ENCODE measurements around the gene PEPD. TPM values are rescaled to one million over a fixed set of nuclear protein-coding genes. Genes with fewer than 3 reads are reported as not detected.

PEPD gene
- total RNA-seq, 1 donor from 2014 or later: 23.8 TPM

DNA sequence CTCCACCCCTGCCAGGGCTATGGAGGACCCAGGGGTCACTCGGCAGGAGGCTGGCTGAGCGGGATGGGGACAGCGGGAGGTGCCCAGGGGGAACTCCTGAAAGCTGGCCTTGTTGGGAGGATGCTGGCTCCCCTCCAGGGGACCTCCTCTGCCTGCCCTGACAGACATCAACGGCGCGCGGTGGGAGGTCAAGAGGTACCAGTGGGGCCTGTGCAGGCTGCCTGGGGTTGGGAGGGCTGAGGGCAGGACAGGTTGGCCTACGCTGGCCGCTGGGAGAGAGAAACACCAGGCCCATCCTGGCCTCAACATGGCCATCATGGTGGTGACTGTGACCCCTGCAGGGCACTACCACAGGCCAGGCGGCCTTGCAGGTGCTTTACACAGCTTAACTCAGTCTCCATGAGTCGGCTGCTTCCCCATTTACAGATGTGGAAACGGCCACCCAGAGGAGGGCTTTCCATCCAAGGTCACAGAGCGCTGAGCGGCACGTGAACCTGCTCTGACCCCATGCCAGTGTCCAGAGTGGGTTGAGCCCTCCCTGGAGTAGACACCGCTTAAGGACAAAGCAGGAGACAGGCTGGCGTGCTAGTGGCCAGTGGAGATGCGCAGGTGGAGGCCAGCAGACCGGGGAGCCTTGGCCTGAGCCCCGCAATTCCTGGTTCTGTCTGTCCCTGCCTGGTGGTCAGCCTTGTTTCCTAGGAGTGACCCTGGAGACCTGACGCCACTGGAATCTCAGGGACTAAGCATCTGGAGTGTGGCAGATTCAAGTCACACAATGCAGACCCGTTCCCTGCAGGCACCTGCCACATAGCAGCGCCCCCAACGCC is 120.5 kb downstream of the PEPD start:
- Mint-ChIP-seq H3K4me1 (ENCODE audit: low read depth) (peaks cover under 1% of the 10 kb centered on the region), H3K27ac (no peak overlapping the region)

DNA sequence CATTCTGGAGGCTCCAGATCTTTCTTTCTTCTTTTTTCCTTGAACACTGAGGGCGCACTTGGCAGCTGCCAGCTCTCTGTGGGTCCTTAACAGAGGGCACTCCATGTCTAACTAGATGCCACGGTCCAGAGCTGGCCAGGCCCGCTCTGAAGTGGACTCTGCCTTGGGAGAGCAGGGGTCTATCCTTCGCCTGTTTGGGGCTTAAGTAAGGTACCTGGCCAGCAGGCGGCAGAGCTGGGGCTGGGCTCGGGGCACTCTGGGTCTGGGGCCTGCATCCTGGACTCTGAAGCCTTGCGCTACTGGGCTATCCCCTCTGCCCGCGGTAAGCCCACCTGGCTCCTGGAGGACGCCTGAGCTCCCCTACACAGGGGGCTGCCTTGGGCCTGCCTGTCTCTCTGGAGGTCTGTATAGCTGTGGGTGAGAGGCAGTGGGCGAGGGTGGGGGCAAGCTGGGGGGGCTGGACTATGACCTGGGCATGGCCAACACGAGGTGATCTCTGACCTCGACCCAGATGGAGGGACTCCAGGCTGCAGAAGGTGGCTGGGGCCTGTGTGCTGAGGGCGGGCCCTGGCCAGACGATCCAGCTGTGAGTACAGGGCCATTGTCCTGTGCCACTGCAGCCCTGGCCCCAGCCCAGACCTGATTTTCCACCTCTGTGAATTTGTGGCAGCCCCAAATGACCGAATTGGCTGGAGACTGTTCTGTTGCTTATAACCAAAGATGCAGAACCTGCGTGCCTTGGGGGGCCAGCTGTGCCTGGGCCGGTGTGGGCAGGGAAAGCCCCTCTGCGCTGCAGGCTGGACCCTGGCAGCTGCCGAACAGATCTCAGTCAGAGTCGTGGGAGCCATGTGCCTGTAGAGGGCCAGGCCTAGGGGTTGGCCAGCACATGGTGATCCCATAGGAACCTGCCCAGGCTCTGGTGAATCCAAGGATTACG is 121.6 kb downstream of the PEPD start:
- H3K9me3 Mint-ChIP-seq: no peaks in the 10 kb centered on the region
- H3K27me3 Mint-ChIP-seq (ENCODE audit: low read depth): no peaks in the 10 kb centered on the region
- H3K4me3 Mint-ChIP-seq (ENCODE audit: low read depth): no peak overlapping the region
- H3K4me1 Mint-ChIP-seq (ENCODE audit: low read depth): no peaks in the 10 kb centered on the region
- H3K27ac Mint-ChIP-seq: no peak overlapping the region
- intact Hi-C loops (cut with micrococcal nuclease): loop anchor here (10.0 kb wide), 1 partner anchor 255 kb away; no protein-coding TSS in a partner anchor
- DNase-seq (ENCODE audit: low spot score): no peak
- no peaks in the 10 kb centered on the region for H3K36me3 Mint-ChIP-seq (ENCODE audit: low read depth)

More for the DNA sequence above, 120.5 kb downstream of the PEPD start:
- Mint-ChIP-seq H3K4me3 (ENCODE audit: low read depth) (no peak overlapping the region), H3K9me3 (no peaks in the 10 kb centered on the region), H3K27me3 (ENCODE audit: low read depth) (no peaks in the 10 kb centered on the region), H3K36me3 (ENCODE audit: low read depth) (no peaks in the 10 kb centered on the region)
- intact Hi-C loops (cut with micrococcal nuclease): loop anchor here (10.0 kb wide), 1 partner anchor 256 kb away; no protein-coding TSS in a partner anchor
- no peak for DNase-seq (ENCODE audit: low spot score)

DNA sequence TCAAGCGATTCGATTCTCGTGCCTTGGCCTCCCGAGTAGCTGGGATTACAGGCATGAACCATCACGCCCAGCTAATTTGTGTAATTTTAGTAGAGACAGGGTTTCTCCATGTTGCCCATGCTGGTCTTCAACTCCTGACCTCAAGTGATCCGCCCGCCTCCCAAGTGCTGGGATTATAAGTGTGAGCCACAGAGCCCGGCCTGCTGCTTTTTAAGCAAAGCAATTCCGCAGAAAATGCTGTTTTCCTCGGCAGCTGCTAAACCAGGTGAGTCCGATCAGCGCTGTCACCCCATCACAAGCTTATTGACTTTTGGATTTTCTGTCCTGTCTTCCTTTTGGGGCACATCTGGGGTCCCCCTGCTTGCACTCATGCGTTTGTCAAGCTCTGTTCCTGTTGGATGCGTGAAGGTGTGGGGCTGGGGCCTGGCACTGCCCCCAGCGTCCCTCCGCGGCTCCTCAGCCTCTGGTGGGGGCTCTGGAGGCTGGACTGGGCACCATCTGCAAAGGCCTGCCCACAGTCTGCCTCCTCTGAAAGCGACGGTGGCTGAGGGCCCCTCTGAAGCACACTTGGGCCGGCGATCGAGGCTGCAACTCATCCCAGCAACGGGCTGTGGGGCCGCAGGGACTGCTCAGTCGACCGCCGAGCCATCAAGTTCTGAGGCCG is 122.4 kb downstream of the PEPD start:
- intact Hi-C loops (cut with micrococcal nuclease): no loop called here
- Mint-ChIP-seq H3K36me3 (ENCODE audit: low read depth) (no peaks in the 10 kb centered on the region), H3K9me3 (no peaks in the 10 kb centered on the region), H3K27me3 (ENCODE audit: low read depth) (no peaks in the 10 kb centered on the region), H3K4me3 (ENCODE audit: low read depth) (no peak overlapping the region), H3K27ac (no peak overlapping the region), H3K4me1 (ENCODE audit: low read depth) (no peaks in the 10 kb centered on the region)
- no peak for DNase-seq (ENCODE audit: low spot score)

DNA sequence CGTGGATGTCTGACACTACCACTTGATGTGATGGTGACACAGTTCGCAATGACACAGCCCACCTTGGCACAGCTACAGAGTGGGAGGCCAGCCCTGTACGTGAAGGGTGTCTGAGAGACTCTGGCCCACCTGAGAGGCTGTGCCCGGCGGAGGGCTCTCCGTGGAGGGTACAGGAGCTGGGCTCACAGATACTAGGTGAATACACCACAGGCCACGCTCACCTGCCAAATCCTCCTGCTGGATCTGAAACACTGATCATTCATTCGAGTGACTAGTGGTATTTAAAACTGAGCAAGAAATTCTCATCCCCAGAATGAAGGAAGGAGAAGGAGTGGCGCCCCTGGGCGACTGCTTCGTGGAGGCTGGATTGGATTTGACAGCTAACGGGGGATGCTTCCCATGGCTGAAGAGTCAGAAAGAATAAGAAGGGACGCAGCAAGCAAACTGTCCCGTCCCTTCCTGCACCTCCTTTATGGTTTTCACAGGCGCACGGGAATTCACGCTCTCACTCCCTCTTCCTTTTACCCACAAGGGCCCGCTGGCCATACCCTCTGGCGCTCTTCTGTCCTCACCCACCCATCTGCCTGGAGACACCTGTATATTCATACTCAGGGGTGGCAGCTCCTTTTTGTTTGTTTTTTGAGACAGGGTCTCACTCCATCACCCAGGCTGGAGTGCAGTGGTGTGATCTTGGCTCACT is 123.1 kb downstream of the PEPD start:
- Mint-ChIP-seq H3K27me3 (ENCODE audit: low read depth) (no peaks in the 10 kb centered on the region), H3K9me3 (no peaks in the 10 kb centered on the region), H3K27ac (no peak overlapping the region), H3K4me1 (ENCODE audit: low read depth) (no peaks in the 10 kb centered on the region), H3K36me3 (ENCODE audit: low read depth) (no peaks in the 10 kb centered on the region), H3K4me3 (ENCODE audit: low read depth) (no peak overlapping the region)
- intact Hi-C loops (cut with micrococcal nuclease): no loop called here
- no peak for DNase-seq (ENCODE audit: low spot score)

DNA sequence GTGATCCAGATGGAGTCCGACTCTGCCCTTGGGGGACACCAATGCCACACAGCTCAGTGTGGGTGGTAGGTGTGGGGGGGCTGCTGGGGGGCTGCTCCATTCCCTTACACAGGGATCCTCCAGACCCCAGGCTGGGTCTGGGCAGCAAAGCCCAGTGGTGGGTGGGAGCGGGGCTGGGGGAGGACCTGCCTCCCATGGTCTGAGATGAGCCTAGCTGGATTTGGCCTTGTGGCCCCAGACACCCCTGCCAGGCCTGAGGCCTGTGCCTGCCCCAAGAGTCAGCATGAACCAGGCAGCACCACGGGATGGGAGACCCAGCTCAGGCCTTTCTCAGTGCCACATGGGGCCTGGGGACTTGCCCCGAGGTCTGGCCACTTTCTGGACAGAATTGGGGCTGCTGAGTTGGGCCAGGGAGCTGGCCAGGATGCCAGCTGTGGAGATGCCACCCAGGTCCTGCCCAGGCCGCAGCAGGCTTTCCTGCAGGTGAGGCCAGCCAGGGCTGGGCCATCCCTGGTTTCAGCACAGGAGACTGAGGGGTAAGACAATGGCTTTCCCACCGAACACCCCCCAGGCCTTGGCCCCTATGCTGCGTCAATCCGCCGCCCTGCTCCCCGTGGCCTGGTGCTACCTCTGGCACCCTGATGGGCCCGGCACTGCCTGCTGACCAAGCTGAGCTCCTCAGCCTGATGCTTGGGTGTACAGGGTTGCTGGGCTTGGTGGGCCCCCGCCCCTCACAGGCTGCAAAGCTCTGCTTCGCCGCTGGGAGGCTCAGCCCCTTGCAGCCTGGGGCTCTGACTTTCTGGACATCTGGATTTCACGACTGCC is 123.8 kb downstream of the PEPD start:
- intact Hi-C loops (cut with micrococcal nuclease): no loop called here
- no peaks in the 10 kb centered on the region for H3K36me3 Mint-ChIP-seq (ENCODE audit: low read depth)
- DNase-seq (ENCODE audit: low spot score): no peak
- no peak overlapping the region for H3K4me3 Mint-ChIP-seq (ENCODE audit: low read depth)
- no peak overlapping the region for H3K27ac Mint-ChIP-seq
- H3K4me1 Mint-ChIP-seq (ENCODE audit: low read depth): no peaks in the 10 kb centered on the region
- no peaks in the 10 kb centered on the region for H3K9me3 Mint-ChIP-seq
- no peaks in the 10 kb centered on the region for H3K27me3 Mint-ChIP-seq (ENCODE audit: low read depth)

DNA sequence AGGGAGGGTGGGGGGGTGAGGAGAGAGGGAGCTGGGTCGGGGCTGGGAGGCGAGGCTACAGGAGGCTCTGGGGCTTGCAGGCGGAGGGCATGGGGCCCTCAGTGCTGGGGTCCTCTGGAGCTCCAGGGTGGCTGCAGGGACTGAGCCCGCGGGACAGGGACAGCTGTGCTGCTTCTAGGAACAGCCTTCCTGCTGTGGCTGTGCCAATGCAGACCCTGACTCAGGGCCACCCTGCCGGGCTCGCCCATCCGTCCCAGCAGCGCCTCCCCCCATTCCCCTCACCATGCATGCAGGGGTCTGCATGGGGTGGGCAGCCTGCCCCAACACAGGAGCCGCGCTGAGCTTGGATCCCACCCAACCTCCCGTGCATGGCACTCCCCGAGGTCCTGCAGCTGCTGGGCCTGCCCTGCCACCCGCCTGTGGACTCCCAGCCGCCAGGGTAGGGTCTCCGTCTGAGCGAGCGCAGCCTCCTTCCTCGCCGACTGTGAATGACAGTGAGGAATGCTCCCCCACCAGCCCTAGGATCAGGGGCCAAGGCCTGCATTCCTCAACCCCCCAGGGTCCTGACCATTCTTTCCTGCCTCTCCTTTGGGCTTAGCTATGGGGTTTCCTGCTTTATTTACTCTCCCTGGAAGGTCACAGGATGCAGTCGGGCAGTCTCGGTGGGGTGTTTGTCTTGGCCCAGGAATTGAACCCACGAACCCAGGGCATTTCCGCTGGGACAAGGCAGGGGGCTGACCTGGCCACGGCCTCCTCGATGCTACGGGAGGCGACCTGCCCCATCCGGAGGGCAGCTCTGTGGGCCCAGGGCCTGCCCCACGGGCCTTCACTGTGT is 124.7 kb downstream of the PEPD start:
- no peak overlapping the region for H3K4me3 Mint-ChIP-seq (ENCODE audit: low read depth)
- H3K27me3 Mint-ChIP-seq (ENCODE audit: low read depth): no peaks in the 10 kb centered on the region
- no peak overlapping the region for H3K27ac Mint-ChIP-seq
- H3K36me3 Mint-ChIP-seq (ENCODE audit: low read depth): no peaks in the 10 kb centered on the region
- H3K4me1 Mint-ChIP-seq (ENCODE audit: low read depth): no peaks in the 10 kb centered on the region
- intact Hi-C loops (cut with micrococcal nuclease): no loop called here
- DNase-seq (ENCODE audit: low spot score): no peak
- no peaks in the 10 kb centered on the region for H3K9me3 Mint-ChIP-seq

DNA sequence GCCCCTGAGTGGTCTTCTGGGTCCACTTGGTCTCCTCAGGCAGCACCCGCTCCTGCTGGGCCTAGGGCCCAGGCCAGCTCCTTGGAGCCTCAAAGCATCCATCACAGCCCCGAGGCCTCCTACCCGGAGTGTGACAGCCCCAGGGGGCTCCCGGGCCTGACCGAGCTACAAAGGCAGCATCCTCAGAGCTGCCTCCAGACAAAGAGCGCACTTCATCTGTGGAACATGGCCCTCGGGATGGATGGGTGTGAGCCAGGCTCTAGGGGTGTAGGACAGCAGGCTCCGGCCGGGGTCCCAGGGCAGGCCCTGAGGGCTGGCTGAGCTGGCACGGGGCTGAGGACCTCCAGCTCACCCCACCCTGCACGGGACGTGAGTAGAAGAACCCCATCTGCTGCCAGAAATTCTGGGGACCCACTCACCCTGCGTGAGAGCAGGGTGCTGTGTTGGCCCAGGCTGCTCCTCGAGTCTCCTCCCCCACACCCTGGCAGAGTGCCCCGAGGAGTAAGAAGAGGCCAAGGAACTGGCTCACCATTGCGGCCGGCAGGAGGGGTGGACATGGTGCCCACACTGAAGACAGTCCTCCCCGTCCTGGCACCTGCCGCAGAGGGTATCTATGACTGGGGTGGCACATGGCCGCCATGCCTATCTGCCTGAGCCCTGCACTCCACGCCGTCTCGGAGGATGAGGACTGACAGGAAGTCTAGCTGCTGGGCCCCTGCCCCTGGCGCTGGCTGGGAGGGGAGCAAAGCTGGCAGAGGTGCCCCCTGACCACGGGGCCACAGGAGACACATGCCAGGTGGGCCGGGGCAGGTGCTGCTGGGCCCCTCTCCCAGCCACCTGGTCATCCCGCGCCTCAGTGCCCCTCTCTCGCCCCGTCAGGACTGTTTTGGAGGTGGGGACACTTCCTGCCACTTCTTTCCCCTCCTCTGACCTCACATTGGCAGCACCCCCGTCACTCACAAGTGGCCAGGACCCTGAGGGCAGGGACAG is 125.7 kb downstream of the PEPD start:
- Mint-ChIP-seq H3K27me3 (ENCODE audit: low read depth) (no peaks in the 10 kb centered on the region), H3K36me3 (ENCODE audit: low read depth) (no peaks in the 10 kb centered on the region), H3K27ac (no peak overlapping the region), H3K4me3 (ENCODE audit: low read depth) (no peak overlapping the region), H3K9me3 (no peaks in the 10 kb centered on the region), H3K4me1 (ENCODE audit: low read depth) (no peaks in the 10 kb centered on the region)
- intact Hi-C loops (cut with micrococcal nuclease): no loop called here
- no peak for DNase-seq (ENCODE audit: low spot score)

DNA sequence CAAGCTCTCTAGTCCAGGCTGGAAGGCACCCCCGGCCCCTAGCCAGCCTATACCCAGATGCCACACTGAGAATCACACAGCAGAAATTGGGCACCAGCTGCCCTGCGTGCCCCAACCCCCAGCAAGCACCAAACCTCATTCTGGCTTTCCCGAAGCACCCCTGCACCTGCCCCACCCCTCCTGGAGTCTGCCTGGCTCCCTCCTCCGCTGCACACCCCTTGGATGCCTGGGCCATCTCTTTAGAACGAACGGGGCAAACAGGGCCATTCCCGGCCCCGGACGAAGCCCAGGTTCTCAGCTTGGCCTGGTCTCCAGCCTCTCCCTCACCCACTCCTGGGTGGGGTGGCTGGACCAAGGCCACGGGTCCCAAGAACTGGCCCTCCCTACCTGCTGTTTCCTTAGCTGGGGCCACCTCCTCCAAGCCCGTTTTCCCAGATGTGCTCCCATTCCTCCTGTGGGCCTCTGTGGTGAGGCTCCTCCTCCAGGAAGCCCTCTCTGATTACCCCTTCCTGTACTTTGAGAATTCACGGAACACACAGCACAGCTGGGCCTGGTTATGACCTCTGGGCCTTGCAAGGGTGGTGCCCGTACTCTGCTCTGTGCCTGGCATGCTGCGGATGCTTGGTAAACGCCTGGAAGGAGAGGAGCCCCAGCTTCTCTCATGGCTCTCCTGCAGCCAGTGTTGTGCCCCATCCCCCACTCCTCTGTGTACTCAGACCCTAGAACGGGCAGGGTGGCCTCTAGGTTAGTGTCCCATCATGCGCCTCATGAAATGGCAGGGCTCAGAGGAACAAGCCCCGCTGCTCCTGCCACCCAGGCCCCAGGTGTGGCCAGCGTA is 126.6 kb downstream of the PEPD start:
- H3K36me3 Mint-ChIP-seq (ENCODE audit: low read depth): no peaks in the 10 kb centered on the region
- H3K27ac Mint-ChIP-seq: no peak overlapping the region
- H3K27me3 Mint-ChIP-seq (ENCODE audit: low read depth): no peaks in the 10 kb centered on the region
- H3K9me3 Mint-ChIP-seq: no peaks in the 10 kb centered on the region
- no peak for DNase-seq (ENCODE audit: low spot score)
- H3K4me3 Mint-ChIP-seq (ENCODE audit: low read depth): no peak overlapping the region
- H3K4me1 Mint-ChIP-seq (ENCODE audit: low read depth): no peaks in the 10 kb centered on the region
- intact Hi-C loops (cut with micrococcal nuclease): no loop called here

DNA sequence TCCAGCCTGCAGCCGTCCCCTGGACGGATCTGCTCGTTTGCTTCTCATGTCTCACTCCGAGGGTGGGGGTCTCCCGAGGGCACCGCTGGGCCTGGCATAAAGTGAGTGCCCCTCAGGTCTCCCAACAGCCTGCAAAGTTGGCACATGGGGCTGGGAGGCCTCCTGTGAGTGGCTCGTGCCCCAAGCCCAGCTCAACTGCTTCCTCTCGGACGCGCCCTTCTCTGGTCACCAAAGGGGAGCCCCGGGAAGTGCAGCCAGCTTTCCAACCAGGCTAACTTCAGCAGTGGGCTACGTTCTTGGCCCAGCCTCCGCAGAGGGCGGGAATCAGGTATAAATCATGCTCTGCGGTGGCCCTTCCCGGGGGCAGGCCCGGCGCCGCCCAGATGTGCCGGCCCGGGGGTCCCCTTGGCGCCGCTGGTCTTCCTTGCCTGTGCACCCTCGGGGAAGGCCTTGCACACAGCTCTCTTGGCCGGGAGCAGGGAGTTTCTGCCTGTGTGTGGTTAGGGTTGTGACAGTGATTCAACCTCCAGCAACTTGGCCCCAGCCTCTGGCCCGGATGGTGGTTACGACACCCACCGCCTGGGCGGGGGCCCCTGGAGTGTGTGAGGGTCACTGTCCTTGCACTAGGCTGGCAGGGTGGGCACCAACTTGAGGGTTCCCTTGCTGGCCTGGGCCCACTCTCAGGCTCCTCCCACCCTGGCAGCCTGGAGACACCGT is 127.4 kb downstream of the PEPD start:
- Mint-ChIP-seq H3K9me3 (no peaks in the 10 kb centered on the region), H3K4me3 (ENCODE audit: low read depth) (no peak overlapping the region), H3K27ac (no peak overlapping the region), H3K4me1 (ENCODE audit: low read depth) (no peaks in the 10 kb centered on the region), H3K36me3 (ENCODE audit: low read depth) (no peaks in the 10 kb centered on the region), H3K27me3 (ENCODE audit: low read depth) (no peaks in the 10 kb centered on the region)
- no peak for DNase-seq (ENCODE audit: low spot score)
- intact Hi-C loops (cut with micrococcal nuclease): no loop called here

Measured in activated T-helper 2 cell treated with anti-CD3 and anti-CD28 coated beads, Interferon-gamma antibody, Interleukin-2, Interleukin-4, amounts not matched to agents 10 μg/mL and 5 μg/mL and 100 μg/mL, durations not matched to agents 14 hours and 24 hours and 36 hours (primary cell).